Trophoblast cell (in vitro differentiated cells and primary cell): ENCODE data around the gene PTGER3.

Source experiments
- DNase-seq, 2 donors: peaks; one replicate each; pipeline ENCODE4 v3.0.0-alpha.2; 2016
- H2AFZ ChIP-seq: 2 replicates; pipeline ENCODE4 v1.6.1; 2013; ENCODE audit warnings: low read length, moderate library complexity, mild to moderate bottlenecking; ENCODE audit not compliant: insufficient read depth, poor library complexity
- H2AK5ac ChIP-seq: 2 replicates; pipeline ENCODE4 v1.6.1; 2013; ENCODE audit warnings: mild to moderate bottlenecking, low read length
- H2BK120ac ChIP-seq: 2 replicates; pipeline ENCODE4 v1.6.1; 2013; ENCODE audit warnings: low read length, mild to moderate bottlenecking, moderate library complexity; ENCODE audit not compliant: insufficient read depth, poor library complexity
- H2BK12ac ChIP-seq: 2 replicates; pipeline ENCODE4 v1.6.1; 2013; ENCODE audit warnings: mild to moderate bottlenecking, low read length, moderate library complexity
- H2BK5ac ChIP-seq: 2 replicates; pipeline ENCODE4 v1.6.1; 2013; ENCODE audit warnings: low read length, low read depth, moderate library complexity, mild to moderate bottlenecking; ENCODE audit not compliant: poor library complexity
- H3K14ac ChIP-seq: 2 replicates; pipeline ENCODE4 v1.6.1; 2013; ENCODE audit warnings: mild to moderate bottlenecking, low read length
- H3K18ac ChIP-seq: 2 replicates; pipeline ENCODE4 v1.6.1; 2013; ENCODE audit warnings: mild to moderate bottlenecking, low read length
- H3K23ac ChIP-seq: 2 replicates; pipeline ENCODE4 v1.6.1; 2013; ENCODE audit warnings: low read length
- H3K27ac ChIP-seq: 2 replicates; pipeline ENCODE4 v1.5.1; 2013; ENCODE audit warnings: low read depth, mild to moderate bottlenecking, inconsistent platforms, low read length, moderate library complexity
- H3K27me3 ChIP-seq: 2 replicates; pipeline ENCODE4 v1.6.1; 2013; ENCODE audit warnings: inconsistent platforms, mild to moderate bottlenecking, low read length, moderate library complexity; ENCODE audit not compliant: insufficient read depth
- H3K36me3 ChIP-seq, 2 experiments: 1 replicate in 1 of 2; 2 replicates in 1 of 2; pipeline ENCODE4 v1.6.1; 2013; ENCODE audit warnings: low read length in 2 of 2, mild to moderate bottlenecking in 2 of 2, moderate library complexity in 1 of 2; ENCODE audit not compliant: insufficient read depth in 2 of 2, control insufficient read depth in 1 of 2
- H3K4ac ChIP-seq: 2 replicates; pipeline ENCODE4 v1.6.1; 2013; ENCODE audit warnings: low read depth, mild to moderate bottlenecking, low read length, moderate library complexity
- H3K4me1 ChIP-seq, 2 experiments: 1 replicate in 1 of 2; 2 replicates in 1 of 2; pipeline ENCODE4 v1.6.1; 2013; ENCODE audit warnings: low read length in 2 of 2, mild to moderate bottlenecking in 2 of 2, moderate library complexity in 1 of 2; ENCODE audit not compliant: insufficient read depth in 2 of 2, control insufficient read depth in 1 of 2
- H3K4me2 ChIP-seq: 2 replicates; pipeline ENCODE4 v1.6.1; 2013; ENCODE audit warnings: inconsistent platforms, mild to moderate bottlenecking, low read length, moderate library complexity
- H3K4me3 ChIP-seq: 2 replicates; pipeline ENCODE4 v1.5.1; 2013; ENCODE audit warnings: mild to moderate bottlenecking, low read depth, low read length, inconsistent platforms
- H3K79me1 ChIP-seq: one replicate; pipeline ENCODE4 v1.6.1; 2013; ENCODE audit warnings: low read length
- H3K79me2 ChIP-seq: 2 replicates; pipeline ENCODE4 v1.6.1; 2013; ENCODE audit warnings: low read length, mild to moderate bottlenecking; ENCODE audit not compliant: control insufficient read depth, insufficient read depth, poor library complexity
- H3K9ac ChIP-seq: 2 replicates; pipeline ENCODE4 v1.6.1; 2013; ENCODE audit warnings: mild to moderate bottlenecking, low read length
- H3K9me3 ChIP-seq: 2 replicates; pipeline ENCODE4 v1.6.1; 2013; ENCODE audit warnings: low read depth, mild to moderate bottlenecking, control low read depth, inconsistent platforms, low read length; ENCODE audit not compliant: insufficient read depth
- H4K12ac ChIP-seq: 2 replicates; pipeline ENCODE4 v1.6.1; 2013; ENCODE audit warnings: low read depth, mild to moderate bottlenecking, low read length, moderate library complexity
- H4K8ac ChIP-seq: 2 replicates; pipeline ENCODE4 v1.6.1; 2013; ENCODE audit warnings: low read depth, mild to moderate bottlenecking, low read length, moderate library complexity
- H4K91ac ChIP-seq: one replicate; pipeline ENCODE4 v1.6.1; 2013; ENCODE audit warnings: low read depth, mild to moderate bottlenecking, low read length, moderate library complexity
- WGBS: extraction: QIAGEN DNeasy Blood & Tissue Kit; methylation state at CpG from one replicate; pipeline ENCODE4 v1.1.7; 2013; ENCODE audit warnings: missing lambda C conversion rate; ENCODE audit not compliant: insufficient read length, insufficient coverage; ENCODE audit errors: extremely low coverage; 5-methylcytosine and 5-hydroxymethylcytosine counted together

The PTGER3 gene

GRCh38 chr1:71043065-71043464, 4.6 kb downstream of the PTGER3 start:
- H3K18ac ChIP-seq, result no peak overlapping the region
- no peak overlapping the region for H2BK12ac ChIP-seq
- no peak overlapping the region for H3K9ac ChIP-seq
- H2BK5ac ChIP-seq, result no peak overlapping the region
- no peak overlapping the region for H3K4me2 ChIP-seq
- H2AFZ ChIP-seq, result no peak overlapping the region
- H4K91ac ChIP-seq, result no peak overlapping the region
- peaks cover 7% of the 10 kb centered on the region for H3K9me3 ChIP-seq
- no peak for DNase-seq
- H3K4me3 ChIP-seq, result no peak overlapping the region
- no peak overlapping the region for H3K27ac ChIP-seq
- H3K79me1 ChIP-seq, result no peaks in the 10 kb centered on the region
- H2BK120ac ChIP-seq, result no peak overlapping the region
- H3K4me1 ChIP-seq, result peaks cover 5 to 7% of the 10 kb centered on the region in 2 experiments
- no peak overlapping the region for H4K12ac ChIP-seq
- H2AK5ac ChIP-seq, result no peak overlapping the region
- H3K79me2 ChIP-seq, result no peaks in the 10 kb centered on the region
- no peak overlapping the region for H3K14ac ChIP-seq
- H3K27me3 ChIP-seq, result peaks cover 13% of the 10 kb centered on the region
- no peaks in the 10 kb centered on the region for H3K36me3 ChIP-seq
- no peak overlapping the region for H4K8ac ChIP-seq
- H3K4ac ChIP-seq, result no peak overlapping the region
- H3K23ac ChIP-seq, result no peak overlapping the region

- Histone ChIP-seq H3K79me1 (no peaks in the 10 kb centered on the region), H2BK120ac (no peak overlapping the region), H3K27ac (no peak overlapping the region), H2AFZ (no peak overlapping the region), H2AK5ac (no peak overlapping the region), H3K36me3 (no peaks in the 10 kb centered on the region), H4K12ac (no peak overlapping the region), H3K4me1 (no peaks in the 10 kb centered on the region), H3K23ac (no peak overlapping the region), H4K8ac (no peak overlapping the region), H3K14ac (no peak overlapping the region), H3K4me3 (no peak overlapping the region), H2BK5ac (no peak overlapping the region), H2BK12ac (no peak overlapping the region), H3K18ac (no peak overlapping the region), H3K4me2 (no peak overlapping the region), H3K27me3 (peaks cover 1% of the 10 kb centered on the region), H3K9me3 (peaks cover 4% of the 10 kb centered on the region), H3K9ac (no peak overlapping the region), H4K91ac (no peak overlapping the region), H3K4ac (no peak overlapping the region), H3K79me2 (no peaks in the 10 kb centered on the region)
- no peak for DNase-seq
- WGBS, result no CpG with 5 or more reads among the region's 2 CpGs
These were observed 5.8 kb downstream of the PTGER3 start for GRCh38 chr1:71041806-71042205.

- no peak overlapping the region for H3K14ac ChIP-seq
- no peaks in the 10 kb centered on the region for H3K79me2 ChIP-seq
- no peak overlapping the region for H2BK12ac ChIP-seq
- H3K27ac ChIP-seq, result no peak overlapping the region
- H4K91ac ChIP-seq, result no peak overlapping the region
- no peak overlapping the region for H3K4me2 ChIP-seq
- no peak overlapping the region for H4K12ac ChIP-seq
- no peak overlapping the region for H3K23ac ChIP-seq
- no peak overlapping the region for H2BK5ac ChIP-seq
- H3K9ac ChIP-seq, result no peak overlapping the region
- no peaks in the 10 kb centered on the region for H3K27me3 ChIP-seq
- no peak overlapping the region for H2BK120ac ChIP-seq
- no peak overlapping the region for H4K8ac ChIP-seq
- no peak overlapping the region for H3K4me3 ChIP-seq
- no peaks in the 10 kb centered on the region for H3K36me3 ChIP-seq
- H2AFZ ChIP-seq, result no peak overlapping the region
- no peak overlapping the region for H3K18ac ChIP-seq
- DNase-seq, result peak in 1 of 2 donors; percentile 76
- H3K4me1 ChIP-seq, result no peaks in the 10 kb centered on the region
- no peaks in the 10 kb centered on the region for H3K9me3 ChIP-seq
- no peak overlapping the region for H2AK5ac ChIP-seq
- H3K79me1 ChIP-seq, result no peaks in the 10 kb centered on the region
- no peak overlapping the region for H3K4ac ChIP-seq
These were observed 7.9 kb downstream of the PTGER3 start for GRCh38 chr1:71039661-71040262.

- Histone ChIP-seq H4K12ac (no peak overlapping the region), H2BK120ac (no peak overlapping the region), H3K79me1 (no peaks in the 10 kb centered on the region), H3K36me3 (no peaks in the 10 kb centered on the region), H2AFZ (no peak overlapping the region), H3K27me3 (no peaks in the 10 kb centered on the region), H3K18ac (no peak overlapping the region), H3K9ac (no peak overlapping the region), H2BK12ac (no peak overlapping the region), H2BK5ac (no peak overlapping the region), H3K9me3 (no peaks in the 10 kb centered on the region), H3K4me2 (no peak overlapping the region), H3K4me3 (no peak overlapping the region), H3K14ac (no peak overlapping the region), H3K23ac (no peak overlapping the region), H3K4me1 (no peaks in the 10 kb centered on the region), H3K4ac (no peak overlapping the region), H4K8ac (no peak overlapping the region), H3K27ac (no peak overlapping the region), H3K79me2 (no peaks in the 10 kb centered on the region), H4K91ac (no peak overlapping the region), H2AK5ac (no peak overlapping the region)
- WGBS, result no CpG with 5 or more reads among the region's 2 CpGs
- DNase-seq, result peak in 1 of 2 donors; percentile 69
These were observed 8.7 kb downstream of the PTGER3 start for GRCh38 chr1:71038942-71039341.
